Erythroblast (primary cell): ENCODE results near the gene MUC20.

Experiments used
- GATA1 ChIP-seq: IDR thresholded peaks from 2 replicates; pipeline ENCODE4 v1.6.1; 2011; ENCODE audit warnings: low read depth, mild to moderate bottlenecking, control low read depth, low read length, moderate library complexity
- POLR2A ChIP-seq: IDR thresholded peaks from 2 replicates; pipeline ENCODE4 v1.6.1; 2011; ENCODE audit warnings: mild to moderate bottlenecking, low read length

DNA sequence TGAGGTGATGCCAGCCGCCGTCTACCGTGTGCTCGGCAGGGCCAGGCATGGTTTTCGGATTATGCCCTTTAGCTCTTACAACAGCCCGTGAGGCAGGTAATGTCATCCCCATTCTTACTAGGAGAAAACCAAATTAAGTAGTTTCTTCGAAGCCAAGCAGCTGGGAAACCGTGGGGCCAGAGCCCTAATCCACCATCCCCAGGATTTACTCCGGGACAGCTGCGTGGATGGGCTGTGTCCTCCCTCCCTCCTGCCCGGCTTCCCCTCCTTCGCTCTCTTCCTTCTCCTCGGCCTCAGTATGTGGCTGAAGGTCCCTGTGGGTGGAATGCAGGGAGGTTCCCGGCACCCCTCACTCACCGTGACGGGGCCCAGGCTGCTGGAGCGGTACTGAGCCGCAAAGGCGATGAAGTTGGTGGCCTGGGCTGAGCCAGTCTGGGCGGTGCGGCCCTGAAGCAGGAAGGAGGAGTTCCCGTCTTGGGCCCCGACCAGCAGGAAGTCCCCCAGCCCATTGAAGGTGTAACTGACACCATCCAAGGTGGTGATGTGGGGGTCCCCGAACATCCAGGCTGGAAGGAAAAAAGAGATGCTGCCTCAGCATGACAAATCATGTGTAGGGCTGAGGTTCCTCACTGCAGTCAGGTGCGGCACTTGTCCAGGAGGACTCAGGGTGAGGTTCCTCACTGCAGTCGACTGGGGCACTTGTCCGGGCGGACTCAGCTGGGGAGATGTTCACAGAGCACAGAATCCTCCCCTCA, 42.5 kb downstream of the MUC20 start:
- TF ChIP-seq POLR2A: no peak
- TF ChIP-seq GATA1: no peak
